IMR-90 (cell line): Measurements from ENCODE around the gene ZBTB7B. TPM values are rescaled to one million over a fixed set of nuclear protein-coding genes. Genes with fewer than 3 reads are reported as not detected.
A peak's percentile ranks its signal among the peaks of the same experiment; 100 is the strongest.

ENCODE experiments used
- ATAC-seq: fragments of 200-7000 bp; cut with Tn5 transposase; 2 replicates; pipeline ENCODE4 v1.9.1; 2020; ENCODE audit warnings: low read depth, mild to moderate bottlenecking, moderate library complexity
- BruUV-seq: library from RNA; stranded (reverse); fragments of 400-500 nt; replicated peaks from 2 replicates; lab custom pipeline; 2021; lab: Mats Ljungman, UMichigan
- CTCF ChIA-PET: fragments of 300-600 bp; formaldehyde crosslinking; extraction: SDS; loops from one replicate; lab custom pipeline; 2021; ENCODE audit warnings: antibody characterized with exemption; lab: Yijun Ruan, JAX
- POLR2A ChIA-PET: fragments of 300-600 bp; sonication (Branson Sonifier 250); formaldehyde crosslinking; loops from one replicate; lab custom pipeline; 2022; ENCODE audit warnings: antibody characterized with exemption; ENCODE audit not compliant: unreplicated experiment; lab: Charles Lee
- DNase-seq: peaks from one replicate; pipeline ENCODE4 v3.0.0; 2013
- H2AFZ ChIP-seq: replicated peaks from 2 replicates; pipeline ENCODE3; 2013; ENCODE audit warnings: low read length, mild to moderate bottlenecking; ENCODE audit not compliant: poor library complexity
- H2AK5ac ChIP-seq: 2 replicates; pipeline ENCODE4 v1.6.1; 2013; ENCODE audit warnings: low read depth, low read length, inconsistent platforms
- H2AK9ac ChIP-seq: replicated peaks from 2 replicates; pipeline ENCODE3; 2013; ENCODE audit warnings: mild to moderate bottlenecking, low read depth, low read length, moderate library complexity; ENCODE audit not compliant: poor library complexity
- H2BK120ac ChIP-seq: 2 replicates; pipeline ENCODE4 v1.6.1; 2013; ENCODE audit warnings: low read depth, low read length, inconsistent platforms
- H2BK15ac ChIP-seq: 3 replicates; pipeline ENCODE4 v1.6.1; 2013; ENCODE audit warnings: low read depth, low read length, inconsistent platforms
- H2BK20ac ChIP-seq: 2 replicates; pipeline ENCODE4 v1.6.1; 2013; ENCODE audit warnings: low read depth, mild to moderate bottlenecking, inconsistent platforms, low read length, moderate library complexity
- H2BK5ac ChIP-seq: 2 replicates; pipeline ENCODE4 v1.6.1; 2013; ENCODE audit warnings: mild to moderate bottlenecking, low read depth, low read length, inconsistent platforms; ENCODE audit not compliant: poor library complexity, severe bottlenecking
- H3K14ac ChIP-seq: replicated peaks from 2 replicates; pipeline ENCODE4 v1.6.1; 2013; ENCODE audit warnings: low read depth, low read length, inconsistent platforms
- H3K18ac ChIP-seq: 2 replicates; pipeline ENCODE4 v1.6.1; 2013; ENCODE audit warnings: low read depth, low read length, control low read depth
- H3K23ac ChIP-seq: 2 replicates; pipeline ENCODE4 v1.6.1; 2013; ENCODE audit warnings: low read depth, low read length, inconsistent platforms
- H3K27ac ChIP-seq: 2 replicates; pipeline ENCODE4 v1.5.1; 2013; ENCODE audit warnings: mild to moderate bottlenecking, control low read depth, low read length; ENCODE audit not compliant: insufficient read depth
- H3K27me3 ChIP-seq: 2 replicates; pipeline ENCODE4 v1.6.1; 2013; ENCODE audit warnings: low read length; ENCODE audit not compliant: control insufficient read depth, insufficient read depth
- H3K36me3 ChIP-seq: 2 replicates; pipeline ENCODE4 v1.6.1; 2013; ENCODE audit warnings: low read length, mixed read lengths; ENCODE audit not compliant: control insufficient read depth, insufficient read depth
- H3K4ac ChIP-seq: 2 replicates; pipeline ENCODE4 v1.6.1; 2013; ENCODE audit warnings: low read depth, low read length, inconsistent platforms
- H3K4me1 ChIP-seq: 2 replicates; pipeline ENCODE4 v1.6.1; 2013; ENCODE audit warnings: low read length, mixed read lengths; ENCODE audit not compliant: control insufficient read depth, insufficient read depth
- H3K4me2 ChIP-seq: 2 replicates; pipeline ENCODE4 v1.6.1; 2013; ENCODE audit warnings: low read depth, mild to moderate bottlenecking, control low read depth, low read length, moderate library complexity
- H3K4me3 ChIP-seq: 2 replicates; pipeline ENCODE4 v1.5.1; 2013; ENCODE audit warnings: low read depth, mild to moderate bottlenecking, control low read depth, low read length, moderate library complexity; ENCODE audit not compliant: insufficient read depth
- H3K56ac ChIP-seq: 2 replicates; pipeline ENCODE4 v1.6.1; 2013; ENCODE audit warnings: low read length, inconsistent platforms; ENCODE audit not compliant: insufficient read depth; ENCODE audit errors: extremely low read depth
- H3K79me1 ChIP-seq, 2 experiments: 2 replicates each; pipeline ENCODE4 v1.6.1; 2013; ENCODE audit warnings: low read length in 2 of 2, inconsistent platforms in 1 of 2, low read depth in 1 of 2
- H3K9ac ChIP-seq: 2 replicates; pipeline ENCODE4 v1.6.1; 2013; ENCODE audit warnings: low read depth, low read length, control low read depth
- H3K9me1 ChIP-seq: 2 replicates; pipeline ENCODE4 v1.6.1; 2013; ENCODE audit warnings: low read length, inconsistent platforms; ENCODE audit not compliant: insufficient read depth
- H3K9me3 ChIP-seq: 2 replicates; pipeline ENCODE4 v1.6.1; 2013; ENCODE audit warnings: low read length; ENCODE audit not compliant: control insufficient read depth, insufficient read depth
- H4K20me1 ChIP-seq: 2 replicates; pipeline ENCODE4 v1.6.1; 2013; ENCODE audit warnings: low read length, inconsistent platforms; ENCODE audit not compliant: insufficient read depth
- H4K5ac ChIP-seq: 2 replicates; pipeline ENCODE4 v1.6.1; 2013; ENCODE audit warnings: mild to moderate bottlenecking, low read depth, low read length, control low read depth
- H4K8ac ChIP-seq, 2 experiments: 2 replicates each; pipeline ENCODE4 v1.6.1; 2013; ENCODE audit warnings: low read depth in 2 of 2, low read length in 2 of 2, control low read depth in 1 of 2, inconsistent platforms in 1 of 2
- H4K91ac ChIP-seq: 2 replicates; pipeline ENCODE4 v1.6.1; 2013; ENCODE audit warnings: low read depth, low read length, inconsistent platforms; ENCODE audit not compliant: insufficient read depth
- BHLHE40 ChIP-seq: fragments of 150-350 bp; IDR thresholded peaks from 2 replicates; pipeline ENCODE4 v1.6.1; 2016; ENCODE audit warnings: mild to moderate bottlenecking, low read depth, low read length
- CEBPB ChIP-seq: IDR thresholded peaks from 2 replicates; pipeline ENCODE4 v1.6.1; 2012; ENCODE audit warnings: low read depth, low read length, improper control_type of control experiment
- CHD1 ChIP-seq: IDR thresholded peaks from 2 replicates; pipeline ENCODE4 v1.6.1; 2012; ENCODE audit warnings: low read depth, low read length, improper control_type of control experiment
- FOS ChIP-seq: fragments of 150-350 bp; IDR thresholded peaks from 2 replicates; pipeline ENCODE4 v1.6.1; 2016; ENCODE audit warnings: low read depth, low read length
- MAFK ChIP-seq: IDR thresholded peaks from 2 replicates; pipeline ENCODE4 v1.6.1; 2012; ENCODE audit warnings: low read depth, low read length, improper control_type of control experiment
- MAZ ChIP-seq: IDR thresholded peaks from 2 replicates; pipeline ENCODE4 v1.6.1; 2012; ENCODE audit warnings: low read depth, mild to moderate bottlenecking, low read length, improper control_type of control experiment, moderate library complexity, borderline replicate concordance
- POLR2A ChIP-seq: IDR thresholded peaks from 2 replicates; pipeline ENCODE4 v1.6.1; 2012; ENCODE audit warnings: mild to moderate bottlenecking, low read depth, low read length
- RAD21 ChIP-seq: IDR thresholded peaks from 2 replicates; pipeline ENCODE4 v1.6.1; 2012; ENCODE audit warnings: low read length, improper control_type of control experiment
- RCOR1 ChIP-seq: IDR thresholded peaks from 2 replicates; pipeline ENCODE4 v1.6.1; 2012; ENCODE audit warnings: mild to moderate bottlenecking, low read length, improper control_type of control experiment; ENCODE audit not compliant: insufficient replicate concordance
- RFX5 ChIP-seq: IDR thresholded peaks from 2 replicates; pipeline ENCODE4 v1.8.0; 2012; ENCODE audit warnings: low read depth, mild to moderate bottlenecking, low read length, moderate library complexity
- SMC3 ChIP-seq: fragments of 150-350 bp; IDR thresholded peaks from 2 replicates; pipeline ENCODE4 v1.6.1; 2016; ENCODE audit warnings: low read depth, mild to moderate bottlenecking, antibody characterized with exemption, low read length, moderate library complexity
- WGBS, 2 experiments: methylation state at CpG; one replicate each; pipeline versions ENCODE4 v1.1.5 to v1.1.7; 2013; ENCODE audit warnings: missing lambda C conversion rate in 2 of 2; ENCODE audit not compliant: insufficient read length in 1 of 2; ENCODE audit errors: extremely low coverage in 2 of 2; 5-methylcytosine and 5-hydroxymethylcytosine counted together
- dilution Hi-C: fragments of 300-500 bp; cut with HindIII; formaldehyde crosslinking; loops from one replicate; pipeline ENCODE4 v1.14.3; 2018; ENCODE audit warnings: low sequenced_read_pairs; ENCODE audit not compliant: unreplicated experiment
- in situ Hi-C: fragments of 300-500 bp; cut with MboI; formaldehyde crosslinking; loops from 3 replicates; pipeline ENCODE4 v1.14.3; 2019; ENCODE audit warnings: low sequenced_read_pairs, inconsistent platforms, mixed read lengths
- intact Hi-C: fragments of 100-400 bp; cut with micrococcal nuclease; formaldehyde crosslinking; loops from 2 replicates; pipeline ENCODE4 v1.10.0; 2022
- polyA plus RNA-seq, 3 experiments: library from polyadenylated mRNA; depleted of rRNA; stranded (reverse); fragments of >200 nt; gene quantifications; 2 replicates each; pipeline ENCODE4 v1.2.3, GENCODE V29; 2012; ENCODE audit warnings: low replicate concordance in 1 of 3
- total RNA-seq: library from RNA; depleted of rRNA; stranded (reverse); fragments of >200 nt; gene quantifications from 2 replicates; pipeline ENCODE4 v1.2.3, GENCODE V29; 2012
- TF ChIP-seq, protein P1 (sequence below): conservative IDR thresholded peaks from 2 replicates; pipeline ENCODE4 v1.5.1; 2012; ENCODE audit warnings: mild to moderate bottlenecking, low read depth, low read length, improper control_type of control experiment
- TF ChIP-seq, protein P2 (sequence below): fragments of 150-350 bp; IDR thresholded peaks from 2 replicates; pipeline ENCODE4 v1.6.1; 2016; ENCODE audit warnings: low read depth, mild to moderate bottlenecking, low read length, moderate library complexity, borderline replicate concordance
- TF ChIP-seq, protein P3 (sequence below): fragments of 150-350 bp; IDR thresholded peaks from 2 replicates; pipeline ENCODE4 v1.6.1; 2017; ENCODE audit warnings: mild to moderate bottlenecking, antibody characterized with exemption, low read length, low read depth

The ZBTB7B gene
- total and polyA plus RNA-seq, 2 of the 4 experiments (the other 2 are of a cell fraction) = 7.7 to 17.4 TPM

- BruUV-seq = no TSS peak
- H3K9me1 ChIP-seq = 0 out of 2 replicates have a peak, but pooled peaks cover 3% of the 10 kb centered on the region
- H4K8ac ChIP-seq = peak within 1 kb of the TSS; percentile 71 to 95
- peak within 1 kb of the TSS; percentile 40 for H3K27ac ChIP-seq
- no peak within 1 kb of the TSS for H2BK120ac ChIP-seq
- WGBS, 2 experiments = 0% methylated on average over 19 of the region's 26 CpGs; no CpG with 5 or more reads in 1 of the 2 experiments
- H2AK9ac ChIP-seq = peak within 1 kb of the TSS; percentile 88
- H4K5ac ChIP-seq = peak within 1 kb of the TSS; percentile 74
- peak within 1 kb of the TSS; percentile 72; the same call in 1 of the 2 replicates for H3K23ac ChIP-seq
- H2BK20ac ChIP-seq = no peak within 1 kb of the TSS
- peak within 1 kb of the TSS; percentile 80 for H3K56ac ChIP-seq
- dilution Hi-C loops = no loop called here
- H4K20me1 ChIP-seq = no peaks in the 10 kb centered on the region
- ChIA-PET POLR2A (interaction anchor here (1.0 to 1.1 kb wide), 2 partner anchors 10 kb away, joined by 3 to 5 read pairs; no protein-coding TSS in a partner anchor), CTCF (interaction anchor here (1.8 kb wide), 1 partner anchor 12 kb away, joined by 5 read pairs; the partner anchor contains the start of gene SHC1)
- H3K9me3 ChIP-seq = no peaks in the 10 kb centered on the region
- H3K36me3 ChIP-seq = peaks cover 6% of the 10 kb centered on the region
- peak within 1 kb of the TSS; percentile 89 for H3K14ac ChIP-seq
- peak within 1 kb of the TSS; percentile 44 for H2BK5ac ChIP-seq
- H2AK5ac ChIP-seq = peak within 1 kb of the TSS; percentile 57
- in situ Hi-C loops = no loop called here
- no peak within 1 kb of the TSS; the same call in 1 of the 2 replicates for H3K18ac ChIP-seq
- ATAC-seq = peak; percentile 100
- peak within 1 kb of the TSS; percentile 70 for H3K4ac ChIP-seq
- H3K4me1 ChIP-seq = peaks cover 3% of the 10 kb centered on the region
- peak within 1 kb of the TSS; percentile 49 for H4K91ac ChIP-seq
- no peaks in the 10 kb centered on the region for H3K27me3 ChIP-seq
- peak within 1 kb of the TSS; percentile 87 for H3K4me2 ChIP-seq
- H3K79me1 ChIP-seq = peaks cover 13 to 47% of the 10 kb centered on the region in 2 experiments; a peak in 3 of 4 replicates
- peak within 1 kb of the TSS; percentile 90 for H2AFZ ChIP-seq
- peak; percentile 100 for DNase-seq
- H3K9ac ChIP-seq = peak within 1 kb of the TSS; percentile 92
- H3K4me3 ChIP-seq = peak within 1 kb of the TSS; percentile 78
- H2BK15ac ChIP-seq = no peak within 1 kb of the TSS; the same call in 2 of the 3 replicates
- intact Hi-C loops = no loop called here
- TF ChIP-seq RFX5 = no peak
- no peak for TF ChIP-seq SMC3
- no peak for TF ChIP-seq CHD1
- no peak; the same call in 1 of the 2 replicates for TF ChIP-seq RAD21
- TF ChIP-seq RCOR1 = no peak
- TF ChIP-seq, protein P1, sequence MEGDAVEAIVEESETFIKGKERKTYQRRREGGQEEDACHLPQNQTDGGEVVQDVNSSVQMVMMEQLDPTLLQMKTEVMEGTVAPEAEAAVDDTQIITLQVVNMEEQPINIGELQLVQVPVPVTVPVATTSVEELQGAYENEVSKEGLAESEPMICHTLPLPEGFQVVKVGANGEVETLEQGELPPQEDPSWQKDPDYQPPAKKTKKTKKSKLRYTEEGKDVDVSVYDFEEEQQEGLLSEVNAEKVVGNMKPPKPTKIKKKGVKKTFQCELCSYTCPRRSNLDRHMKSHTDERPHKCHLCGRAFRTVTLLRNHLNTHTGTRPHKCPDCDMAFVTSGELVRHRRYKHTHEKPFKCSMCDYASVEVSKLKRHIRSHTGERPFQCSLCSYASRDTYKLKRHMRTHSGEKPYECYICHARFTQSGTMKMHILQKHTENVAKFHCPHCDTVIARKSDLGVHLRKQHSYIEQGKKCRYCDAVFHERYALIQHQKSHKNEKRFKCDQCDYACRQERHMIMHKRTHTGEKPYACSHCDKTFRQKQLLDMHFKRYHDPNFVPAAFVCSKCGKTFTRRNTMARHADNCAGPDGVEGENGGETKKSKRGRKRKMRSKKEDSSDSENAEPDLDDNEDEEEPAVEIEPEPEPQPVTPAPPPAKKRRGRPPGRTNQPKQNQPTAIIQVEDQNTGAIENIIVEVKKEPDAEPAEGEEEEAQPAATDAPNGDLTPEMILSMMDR = no peak
- no peak for TF ChIP-seq MAFK
- peak; percentile 13; the same call in 1 of the 2 replicates for TF ChIP-seq MAZ
- no peak for TF ChIP-seq POLR2A
- TF ChIP-seq, protein P2, sequence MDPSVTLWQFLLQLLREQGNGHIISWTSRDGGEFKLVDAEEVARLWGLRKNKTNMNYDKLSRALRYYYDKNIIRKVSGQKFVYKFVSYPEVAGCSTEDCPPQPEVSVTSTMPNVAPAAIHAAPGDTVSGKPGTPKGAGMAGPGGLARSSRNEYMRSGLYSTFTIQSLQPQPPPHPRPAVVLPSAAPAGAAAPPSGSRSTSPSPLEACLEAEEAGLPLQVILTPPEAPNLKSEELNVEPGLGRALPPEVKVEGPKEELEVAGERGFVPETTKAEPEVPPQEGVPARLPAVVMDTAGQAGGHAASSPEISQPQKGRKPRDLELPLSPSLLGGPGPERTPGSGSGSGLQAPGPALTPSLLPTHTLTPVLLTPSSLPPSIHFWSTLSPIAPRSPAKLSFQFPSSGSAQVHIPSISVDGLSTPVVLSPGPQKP = no peak
- peak; percentile 74; the same call in 1 of the 2 replicates for TF ChIP-seq FOS
- TF ChIP-seq, protein P3, sequence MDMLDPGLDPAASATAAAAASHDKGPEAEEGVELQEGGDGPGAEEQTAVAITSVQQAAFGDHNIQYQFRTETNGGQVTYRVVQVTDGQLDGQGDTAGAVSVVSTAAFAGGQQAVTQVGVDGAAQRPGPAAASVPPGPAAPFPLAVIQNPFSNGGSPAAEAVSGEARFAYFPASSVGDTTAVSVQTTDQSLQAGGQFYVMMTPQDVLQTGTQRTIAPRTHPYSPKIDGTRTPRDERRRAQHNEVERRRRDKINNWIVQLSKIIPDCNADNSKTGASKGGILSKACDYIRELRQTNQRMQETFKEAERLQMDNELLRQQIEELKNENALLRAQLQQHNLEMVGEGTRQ = peak; percentile 94
- TF ChIP-seq CEBPB = no peak
- no peak for TF ChIP-seq BHLHE40
Measured at GRCh38 chr1:154982897-154983648, 19.5 kb upstream of the ZBTB7B start, which contains the start of gene FLAD1. FLAD1 (plus strand) TSS chr1:154983344; CDS start chr1:154983695, 351 bp downstream.
